Stimulated activated naive CD8-positive, alpha-beta T cell treated with anti-CD3 and anti-CD28 coated beads, Interleukin-15, Interleukin-2, amounts not matched to agents 100 U/mL and 50 U/mL, for 24 hours (primary cell): ENCODE results near the gene USP40.
"Not testable (repeated sequence)": the region's sequence is repeated elsewhere in the genome, so short reads cannot be mapped to it uniquely, and the experiment has no call there.

ENCODE experiments used
- ATAC-seq: fragments of 150-1000 bp; cut with Tn5 transposase; one replicate; pipeline ENCODE4 v1.10.0; 2021
- DNase-seq: peaks from one replicate; pipeline ENCODE4 v3.0.0; 2021

USP40 gene

GRCh38 chr2:233566141-233566956, at the start of gene USP40:
Gene USP40 (minus strand): TSS chr2:233566782. CDS start chr2:233565554, 1,228 bp downstream.
- DNase-seq (peak; percentile 73), ATAC-seq (peak; percentile 84)

- DNase-seq (no peak), ATAC-seq (no peak)
Observed at GRCh38 chr2:233611284-233611683, 44.7 kb upstream of the USP40 start.

GRCh38 chr2:233605680-233606079, 39.1 kb upstream of the USP40 start:
- no peak for ATAC-seq
- no peak for DNase-seq

- ATAC-seq (no peak), DNase-seq (no peak)
Observed at GRCh38 chr2:233604826-233605225, 38.2 kb upstream of the USP40 start.

GRCh38 chr2:233603520-233603919, 36.9 kb upstream of the USP40 start:
- no peak for ATAC-seq
- DNase-seq, result no peak

GRCh38 chr2:233602076-233602475, 35.5 kb upstream of the USP40 start:
- DNase-seq, result no peak

GRCh38 chr2:233600386-233600785, 33.8 kb upstream of the USP40 start:
- DNase-seq (no peak), ATAC-seq (no peak)

More at GRCh38 chr2:233602076-233602475, 35.5 kb upstream of the USP40 start:
- ATAC-seq, result no peak

- ATAC-seq, result no peak
- no peak for DNase-seq
Observed at GRCh38 chr2:233598952-233599351, 32.4 kb upstream of the USP40 start.

GRCh38 chr2:233597522-233597921, 30.9 kb upstream of the USP40 start:
- no peak for ATAC-seq
- no peak for DNase-seq

- ATAC-seq, result no peak
- no peak for DNase-seq
Observed at GRCh38 chr2:233593201-233593600, 26.6 kb upstream of the USP40 start.

- ATAC-seq, DNase-seq: not testable (repeated sequence)
Observed at GRCh38 chr2:233592706-233593105, 26.1 kb upstream of the USP40 start.

GRCh38 chr2:233588400-233588799, 21.8 kb upstream of the USP40 start:
- no peak for DNase-seq
- ATAC-seq, result no peak

- DNase-seq (no peak), ATAC-seq (no peak)
Observed at GRCh38 chr2:233584210-233584609, 17.6 kb upstream of the USP40 start.

- not testable (repeated sequence) for ATAC-seq, DNase-seq
Observed at GRCh38 chr2:233583217-233583965, 16.8 kb upstream of the USP40 start.

GRCh38 chr2:233577341-233577740, 10.8 kb upstream of the USP40 start:
- not testable (repeated sequence) for DNase-seq, ATAC-seq

GRCh38 chr2:233572468-233572867, 5.9 kb upstream of the USP40 start:
- ATAC-seq, result no peak
- DNase-seq, result no peak

GRCh38 chr2:233571462-233571861, 4.9 kb upstream of the USP40 start:
- ATAC-seq (no peak), DNase-seq (no peak)

- DNase-seq (no peak), ATAC-seq (no peak)
Observed at GRCh38 chr2:233571001-233571400, 4.4 kb upstream of the USP40 start.

GRCh38 chr2:233565685-233566140, 869 bp downstream of the USP40 start:
- DNase-seq (no peak), ATAC-seq (no peak)

GRCh38 chr2:233563663-233564430, 2.7 kb downstream of the USP40 start:
- ATAC-seq, result no peak
- DNase-seq, result no peak

- DNase-seq, result peak; percentile 5
- ATAC-seq, result peak; percentile 59
Observed at GRCh38 chr2:233556881-233557736, 9.5 kb downstream of the USP40 start.
